MM.1S (cell line): ENCODE data around the gene NOL11.

Experiments used
- CTCF ChIP-seq: fragments of 300-600 bp; sonication (generic); IDR thresholded peaks from 2 replicates; pipeline ENCODE4 v1.5.1; 2016; ENCODE audit warnings: antibody characterized with exemption, low read length, mixed read lengths
- EZH2 ChIP-seq: fragments of 300-600 bp; sonication (generic); optimal IDR thresholded peaks from 2 replicates; pipeline ENCODE3; 2017; ENCODE audit warnings: low read depth, mild to moderate bottlenecking, antibody characterized with exemption, low read length, mixed read lengths

- TF ChIP-seq EZH2 (no peak), CTCF (no peak)
These were observed 19.4 kb downstream of the NOL11 start for GRCh38 chr17:67737145-67737544.
